Type B pancreatic cell (in vitro differentiated cells): ENCODE results near the gene CKB. TPM values are rescaled to one million over a fixed set of nuclear protein-coding genes. Genes with fewer than 3 reads are reported as not detected.

Experiments used
- DNase-seq: peaks from one replicate; pipeline ENCODE4 v3.0.0; 2021; ENCODE audit warnings: mixed read lengths; ENCODE audit not compliant: unreplicated experiment; ENCODE audit errors: extremely low spot score
- H3K27ac Mint-ChIP-seq: 2 replicates; pipeline ENCODE4 v1.8.0; 2021; ENCODE audit warnings: mild to moderate bottlenecking, mixed read lengths
- H3K27me3 Mint-ChIP-seq: 2 replicates; pipeline ENCODE4 v1.8.0; 2021; ENCODE audit warnings: mixed read lengths
- H3K36me3 Mint-ChIP-seq: 2 replicates; pipeline ENCODE4 v1.8.0; 2021; ENCODE audit warnings: mixed read lengths
- H3K4me1 Mint-ChIP-seq: one replicate; pipeline ENCODE4 v1.8.0; 2021; ENCODE audit warnings: mixed read lengths; ENCODE audit not compliant: unreplicated experiment
- H3K4me3 Mint-ChIP-seq: 2 replicates; pipeline ENCODE4 v1.8.0; 2021; ENCODE audit warnings: mild to moderate bottlenecking, mixed read lengths
- H3K9me3 Mint-ChIP-seq: 2 replicates; pipeline ENCODE4 v1.8.0; 2021; ENCODE audit warnings: mixed read lengths
- CTCF ChIP-seq: fragments of 200-600 bp; sonication (generic); conservative IDR thresholded peaks from 2 replicates; pipeline ENCODE4 v1.5.0; 2021; ENCODE audit warnings: antibody characterized with exemption, mild to moderate bottlenecking
- total RNA-seq: library from RNA; stranded (reverse); gene quantifications from 2 replicates; pipeline ENCODE4 v1.2.1, GENCODE V29; 2021; ENCODE audit warnings: low replicate concordance

Gene CKB
- total RNA-seq, 1 donor from 2014 or later, result 323 TPM

- peaks cover 25% of the 10 kb centered on the region for H3K4me1 Mint-ChIP-seq
- no peak for DNase-seq
- H3K4me3 Mint-ChIP-seq, result no peak overlapping the region
- H3K27ac Mint-ChIP-seq, result peak overlapping the region; percentile 12
- no peaks in the 10 kb centered on the region for H3K27me3 Mint-ChIP-seq
- H3K36me3 Mint-ChIP-seq, result peaks cover 4% of the 10 kb centered on the region
- no peak for TF ChIP-seq CTCF
- H3K9me3 Mint-ChIP-seq, result no peaks in the 10 kb centered on the region
Observed at GRCh38 chr14:103558071-103558882, 35.6 kb upstream of the CKB start.

GRCh38 chr14:103556946-103557758, 34.5 kb upstream of the CKB start:
- no peak overlapping the region for H3K4me3 Mint-ChIP-seq
- no peak for TF ChIP-seq CTCF

GRCh38 chr14:103555559-103556337, 33.1 kb upstream of the CKB start:
- Mint-ChIP-seq H3K4me3 (no peak overlapping the region), H3K27ac (no peak overlapping the region), H3K9me3 (no peaks in the 10 kb centered on the region), H3K4me1 (peaks cover 13% of the 10 kb centered on the region), H3K36me3 (no peaks in the 10 kb centered on the region), H3K27me3 (no peaks in the 10 kb centered on the region)
- TF ChIP-seq CTCF, result no peak
- no peak for DNase-seq

More at GRCh38 chr14:103556946-103557758, 34.5 kb upstream of the CKB start:
- DNase-seq, result no peak
- Mint-ChIP-seq H3K9me3 (no peaks in the 10 kb centered on the region), H3K4me1 (peaks cover 25% of the 10 kb centered on the region), H3K27ac (peak overlapping the region; percentile 34), H3K27me3 (no peaks in the 10 kb centered on the region), H3K36me3 (peaks cover 4% of the 10 kb centered on the region)

- Mint-ChIP-seq H3K9me3 (no peaks in the 10 kb centered on the region), H3K4me1 (peaks cover 5% of the 10 kb centered on the region), H3K4me3 (no peak overlapping the region), H3K36me3 (no peaks in the 10 kb centered on the region), H3K27me3 (no peaks in the 10 kb centered on the region), H3K27ac (no peak overlapping the region)
- no peak for TF ChIP-seq CTCF
- DNase-seq, result no peak
Observed at GRCh38 chr14:103552846-103553210, 30.2 kb upstream of the CKB start.

- TF ChIP-seq CTCF, result no peak
- Mint-ChIP-seq H3K4me3 (no peak overlapping the region), H3K27ac (no peak overlapping the region), H3K9me3 (no peaks in the 10 kb centered on the region), H3K36me3 (no peaks in the 10 kb centered on the region), H3K27me3 (no peaks in the 10 kb centered on the region), H3K4me1 (peaks cover 5% of the 10 kb centered on the region)
- DNase-seq, result no peak
Observed at GRCh38 chr14:103552011-103552845, 29.6 kb upstream of the CKB start.
